Measurements from ENCODE around the gene MAST2.

- TF ChIP-seq CTCF (conservative IDR thresholded peaks at IDR 0.05; ENCODE audit: low read depth, low read length) (no peak), EZH2 (IDR thresholded peaks at IDR 0.05; ENCODE audit: borderline replicate concordance, low read depth, low read length, poor library complexity, severe bottlenecking) (no peak)
These were observed 214.6 kb downstream of the MAST2 start for GRCh38 chr1:46017876-46018503.

Data from A673 (cell line).